ENCODE results near the gene TRNAU1AP. TPM values are rescaled to one million over a fixed set of nuclear protein-coding genes. Genes with fewer than 3 reads are reported as not detected.

Gene TRNAU1AP
- total and polyA plus RNA-seq, 2 donors (not counting 1 experiment from before 2014, with no cell fraction given), result 25.1 to 31.7 TPM

DNA sequence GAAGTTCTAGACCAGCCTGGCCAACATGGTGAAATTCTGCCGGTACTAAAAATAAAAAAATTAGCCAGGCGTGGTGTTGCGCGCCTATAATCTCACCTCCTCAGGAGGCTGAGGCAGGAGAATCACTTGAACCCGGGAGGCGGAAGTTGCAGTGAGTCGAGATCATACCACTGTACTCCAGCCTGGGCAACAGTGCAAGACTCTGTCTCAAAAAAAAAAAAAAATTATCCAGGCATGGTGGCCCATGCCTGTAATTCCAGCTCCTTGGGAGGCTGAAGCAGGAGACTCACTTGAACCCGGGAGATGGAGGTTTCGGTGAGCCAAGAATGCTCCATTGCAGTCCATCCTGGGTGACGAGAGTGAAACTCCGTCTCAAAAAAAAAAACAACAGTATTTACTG lies 20.7 kb downstream of the TRNAU1AP start:
- Histone ChIP-seq H3K4me3 (replicated peaks in 1 of 4; ENCODE audit: control extremely low read depth in 1 of 4, insufficient read depth in 1 of 4, low read depth in 3 of 4, low read length in 4 of 4) (no peak overlapping the region), H3K79me2 (ENCODE audit: control insufficient read depth, insufficient read depth, low read length) (peaks cover under 1% of the 10 kb centered on the region), H3K9ac (ENCODE audit: insufficient read depth, low read length) (no peak overlapping the region), H2AFZ (ENCODE audit: low read length) (no peak overlapping the region), H3K4me1 (ENCODE audit: control insufficient read depth, extremely low read depth, insufficient read depth, low read length) (no peaks in the 10 kb centered on the region), H3K36me3 (ENCODE audit: control insufficient read depth, insufficient read depth, low read length) (peaks cover 8% of the 10 kb centered on the region), H3K27ac (ENCODE audit: insufficient read depth, low read length) (no peak overlapping the region), H4K20me1 (ENCODE audit: control insufficient read depth, extremely low read depth, insufficient read depth, low read length) (no peaks in the 10 kb centered on the region), H3K4me2 (ENCODE audit: extremely low read depth, insufficient read depth, low read length) (no peak overlapping the region), H3K27me3 (ENCODE audit: control insufficient read depth, insufficient read depth, low read length) (no peaks in the 10 kb centered on the region), H3K9me3 (ENCODE audit: control insufficient read depth, insufficient read depth, low read depth, low read length) (no peaks in the 10 kb centered on the region)
- DNase-seq (ENCODE audit: low read depth in 2 of 2), result no peak
- no peak for TF ChIP-seq EZH2 (IDR thresholded peaks at IDR 0.05; ENCODE audit: low read length, missing control alignments)
- TF ChIP-seq, protein P1, sequence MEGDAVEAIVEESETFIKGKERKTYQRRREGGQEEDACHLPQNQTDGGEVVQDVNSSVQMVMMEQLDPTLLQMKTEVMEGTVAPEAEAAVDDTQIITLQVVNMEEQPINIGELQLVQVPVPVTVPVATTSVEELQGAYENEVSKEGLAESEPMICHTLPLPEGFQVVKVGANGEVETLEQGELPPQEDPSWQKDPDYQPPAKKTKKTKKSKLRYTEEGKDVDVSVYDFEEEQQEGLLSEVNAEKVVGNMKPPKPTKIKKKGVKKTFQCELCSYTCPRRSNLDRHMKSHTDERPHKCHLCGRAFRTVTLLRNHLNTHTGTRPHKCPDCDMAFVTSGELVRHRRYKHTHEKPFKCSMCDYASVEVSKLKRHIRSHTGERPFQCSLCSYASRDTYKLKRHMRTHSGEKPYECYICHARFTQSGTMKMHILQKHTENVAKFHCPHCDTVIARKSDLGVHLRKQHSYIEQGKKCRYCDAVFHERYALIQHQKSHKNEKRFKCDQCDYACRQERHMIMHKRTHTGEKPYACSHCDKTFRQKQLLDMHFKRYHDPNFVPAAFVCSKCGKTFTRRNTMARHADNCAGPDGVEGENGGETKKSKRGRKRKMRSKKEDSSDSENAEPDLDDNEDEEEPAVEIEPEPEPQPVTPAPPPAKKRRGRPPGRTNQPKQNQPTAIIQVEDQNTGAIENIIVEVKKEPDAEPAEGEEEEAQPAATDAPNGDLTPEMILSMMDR (conservative IDR thresholded peaks at IDR 0.05 in 1 of 2, IDR thresholded peaks at IDR 0.05 in 1 of 2; ENCODE audit: low read depth in 1 of 2, low read length in 2 of 2), result no peak

DNA sequence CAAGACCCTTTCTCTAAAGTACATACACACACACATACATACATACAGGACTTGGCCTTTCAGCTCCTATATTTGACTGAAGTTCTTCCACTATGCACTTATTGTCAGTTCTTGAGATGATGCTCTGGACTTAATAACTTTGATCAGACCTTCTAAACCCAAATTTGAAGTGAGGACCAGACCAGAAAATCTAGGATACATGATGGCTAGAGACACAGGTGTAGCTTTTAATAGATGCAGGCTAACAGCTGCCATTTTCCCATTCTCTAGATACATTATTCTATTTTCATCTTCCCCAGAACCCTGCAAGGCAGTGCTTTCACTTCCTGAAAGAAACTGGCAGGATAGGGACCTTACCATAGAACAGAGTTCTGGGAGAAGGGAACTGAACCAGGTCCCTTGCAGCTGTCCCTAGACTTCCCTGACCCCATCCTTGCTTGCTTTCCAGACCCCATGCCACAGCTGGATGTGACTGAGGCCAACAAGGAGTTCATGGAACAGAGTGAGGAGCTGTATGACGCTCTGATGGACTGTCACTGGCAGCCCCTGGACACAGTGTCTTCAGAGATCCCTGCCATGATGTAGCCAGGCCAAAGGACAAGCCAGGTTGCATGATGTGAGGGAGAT lies 24.3 kb downstream of the TRNAU1AP start:
- Histone ChIP-seq H3K9me3 (ENCODE audit: control insufficient read depth, insufficient read depth, low read depth, low read length) (no peaks in the 10 kb centered on the region), H2AFZ (ENCODE audit: low read length) (no peak overlapping the region), H3K36me3 (ENCODE audit: control insufficient read depth, insufficient read depth, low read length) (peaks cover 13% of the 10 kb centered on the region), H3K79me2 (ENCODE audit: control insufficient read depth, insufficient read depth, low read length) (peaks cover 31% of the 10 kb centered on the region), H3K4me2 (ENCODE audit: extremely low read depth, insufficient read depth, low read length) (no peak overlapping the region), H4K20me1 (ENCODE audit: control insufficient read depth, extremely low read depth, insufficient read depth, low read length) (peaks cover 3% of the 10 kb centered on the region), H3K4me1 (ENCODE audit: control insufficient read depth, extremely low read depth, insufficient read depth, low read length) (peaks cover 10% of the 10 kb centered on the region), H3K4me3 (replicated peaks in 1 of 4; ENCODE audit: control extremely low read depth in 1 of 4, insufficient read depth in 1 of 4, low read depth in 3 of 4, low read length in 4 of 4) (no peak overlapping the region), H3K27ac (ENCODE audit: insufficient read depth, low read length) (no peak overlapping the region), H3K9ac (ENCODE audit: insufficient read depth, low read length) (no peak overlapping the region), H3K27me3 (ENCODE audit: control insufficient read depth, insufficient read depth, low read length) (no peaks in the 10 kb centered on the region)
- DNase-seq (ENCODE audit: low read depth in 2 of 2), result no peak
- TF ChIP-seq EZH2 (IDR thresholded peaks at IDR 0.05; ENCODE audit: low read length, missing control alignments), result no peak
- TF ChIP-seq, protein P1 (conservative IDR thresholded peaks at IDR 0.05 in 1 of 2, IDR thresholded peaks at IDR 0.05 in 1 of 2; ENCODE audit: low read depth in 1 of 2, low read length in 2 of 2), result no peak

DNA sequence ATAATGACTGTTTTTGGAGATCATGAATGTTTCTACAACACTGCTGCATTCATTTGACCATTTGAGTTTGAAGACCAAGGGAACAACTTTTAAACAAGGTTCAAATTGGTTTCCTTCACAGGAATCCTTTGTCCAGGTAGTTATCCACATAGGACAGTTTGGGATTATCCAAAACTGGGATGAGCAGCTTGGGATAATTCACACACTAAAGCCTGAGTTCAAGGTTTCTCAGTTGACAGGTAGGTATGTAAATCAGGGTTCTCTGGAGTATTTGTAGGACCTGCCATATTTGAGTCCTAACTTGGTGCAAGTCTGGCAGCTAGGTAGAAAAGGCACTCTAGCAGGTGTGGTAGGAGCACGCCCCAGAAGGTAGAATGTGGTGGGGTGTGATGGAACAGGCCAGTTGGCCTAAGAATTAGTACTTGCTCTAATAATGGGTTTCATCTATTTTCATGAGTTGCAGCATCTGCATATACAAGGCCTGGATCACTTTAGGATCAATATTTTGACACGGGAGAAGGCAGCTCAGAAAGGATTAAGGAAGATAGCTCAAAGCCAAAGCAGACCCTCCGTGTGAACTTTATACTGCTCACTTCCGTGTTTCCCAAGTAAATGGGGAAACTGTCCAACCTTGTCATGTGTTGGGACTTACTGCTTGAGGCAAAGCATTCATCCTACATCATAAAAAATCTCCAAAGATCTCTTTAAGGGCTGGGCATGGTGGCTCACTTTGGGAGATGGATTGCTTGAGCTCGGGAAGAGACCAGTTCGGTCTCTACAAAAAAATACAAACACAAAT lies 25.1 kb downstream of the TRNAU1AP start:
- Histone ChIP-seq H3K36me3 (ENCODE audit: control insufficient read depth, insufficient read depth, low read length) (peaks cover 13% of the 10 kb centered on the region), H3K79me2 (ENCODE audit: control insufficient read depth, insufficient read depth, low read length) (peaks cover 31% of the 10 kb centered on the region), H3K4me1 (ENCODE audit: control insufficient read depth, extremely low read depth, insufficient read depth, low read length) (peaks cover 12% of the 10 kb centered on the region), H3K9ac (ENCODE audit: insufficient read depth, low read length) (no peak overlapping the region), H3K4me2 (ENCODE audit: extremely low read depth, insufficient read depth, low read length) (no peak overlapping the region), H2AFZ (ENCODE audit: low read length) (no peak overlapping the region), H4K20me1 (ENCODE audit: control insufficient read depth, extremely low read depth, insufficient read depth, low read length) (peaks cover 3% of the 10 kb centered on the region), H3K4me3 (replicated peaks in 1 of 4; ENCODE audit: control extremely low read depth in 1 of 4, insufficient read depth in 1 of 4, low read depth in 3 of 4, low read length in 4 of 4) (no peak overlapping the region), H3K27ac (ENCODE audit: insufficient read depth, low read length) (no peak overlapping the region), H3K27me3 (ENCODE audit: control insufficient read depth, insufficient read depth, low read length) (no peaks in the 10 kb centered on the region), H3K9me3 (ENCODE audit: control insufficient read depth, insufficient read depth, low read depth, low read length) (no peaks in the 10 kb centered on the region)
- no peak for DNase-seq (ENCODE audit: low read depth in 2 of 2)
- TF ChIP-seq, protein P1 (conservative IDR thresholded peaks at IDR 0.05 in 1 of 2, IDR thresholded peaks at IDR 0.05 in 1 of 2; ENCODE audit: low read depth in 1 of 2, low read length in 2 of 2), result no peak
- no peak for TF ChIP-seq EZH2 (IDR thresholded peaks at IDR 0.05; ENCODE audit: low read length, missing control alignments)

Data from fibroblast of lung (primary cell).